NB4 (cell line): ENCODE results near the gene GRM5.

Experiments
- CTCF ChIP-seq: IDR thresholded peaks from one replicate; pipeline ENCODE4 v1.5.1; 2012; ENCODE audit warnings: low read depth, low read length
- MAX ChIP-seq: IDR thresholded peaks from 2 replicates; pipeline ENCODE4 v1.6.1; 2011; ENCODE audit warnings: low read depth, low read length
- POLR2A ChIP-seq: IDR thresholded peaks from 2 replicates; pipeline ENCODE4 v1.6.1; 2011; ENCODE audit warnings: mild to moderate bottlenecking; ENCODE audit not compliant: insufficient read length; ENCODE audit errors: extremely low read depth

GRCh38 chr11:88779577-88779976 is 286.2 kb downstream of the GRM5 start:
- no peak for TF ChIP-seq POLR2A
- TF ChIP-seq CTCF, result no peak
- TF ChIP-seq MAX, result no peak
